Measurements from ENCODE around the gene COPZ1. TPM values are rescaled to one million over a fixed set of nuclear protein-coding genes. Genes with fewer than 3 reads are reported as not detected.

Gene COPZ1
- total and polyA plus RNA-seq, 9 of the 15 experiments (the other 6 are each of a cell fraction or from before 2014, with no cell fraction given), result 137 to 487 (median 233) TPM

DNA sequence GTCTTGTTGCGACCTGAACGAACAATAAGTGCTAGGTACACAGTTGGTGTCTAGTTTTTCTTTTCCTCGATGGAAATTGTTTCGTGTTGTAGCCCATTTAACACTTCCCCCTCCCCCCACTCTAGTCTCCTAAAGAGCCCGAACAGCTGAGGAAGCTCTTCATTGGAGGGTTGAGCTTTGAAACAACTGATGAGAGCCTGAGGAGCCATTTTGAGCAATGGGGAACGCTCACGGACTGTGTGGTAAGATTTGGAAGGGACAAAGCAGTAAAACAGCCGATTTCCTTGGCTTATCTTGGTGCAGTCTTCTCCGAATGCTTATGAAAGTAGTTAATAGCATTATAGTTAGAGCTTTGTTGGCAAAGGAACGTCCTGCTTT is 43.7 kb upstream of the COPZ1 start (continued):
- TF ChIP-seq, protein P1, sequence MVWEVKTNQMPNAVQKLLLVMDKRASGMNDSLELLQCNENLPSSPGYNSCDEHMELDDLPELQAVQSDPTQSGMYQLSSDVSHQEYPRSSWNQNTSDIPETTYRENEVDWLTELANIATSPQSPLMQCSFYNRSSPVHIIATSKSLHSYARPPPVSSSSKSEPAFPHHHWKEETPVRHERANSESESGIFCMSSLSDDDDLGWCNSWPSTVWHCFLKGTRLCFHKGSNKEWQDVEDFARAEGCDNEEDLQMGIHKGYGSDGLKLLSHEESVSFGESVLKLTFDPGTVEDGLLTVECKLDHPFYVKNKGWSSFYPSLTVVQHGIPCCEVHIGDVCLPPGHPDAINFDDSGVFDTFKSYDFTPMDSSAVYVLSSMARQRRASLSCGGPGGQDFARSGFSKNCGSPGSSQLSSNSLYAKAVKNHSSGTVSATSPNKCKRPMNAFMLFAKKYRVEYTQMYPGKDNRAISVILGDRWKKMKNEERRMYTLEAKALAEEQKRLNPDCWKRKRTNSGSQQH (CRISPR knock-in tag; IDR thresholded peaks at IDR 0.05), result peak; percentile 65; the same call in 1 of the 2 replicates
- TF ChIP-seq ZKSCAN8 (CRISPR knock-in tag; IDR thresholded peaks at IDR 0.05) (0 out of 2 replicates have a peak, but pooled peaks have one; percentile 20), ZNF436 (CRISPR knock-in tag; IDR thresholded peaks at IDR 0.05) (0 out of 2 replicates have a peak, but pooled peaks have one; percentile 8)
- TF ChIP-seq, protein P2, sequence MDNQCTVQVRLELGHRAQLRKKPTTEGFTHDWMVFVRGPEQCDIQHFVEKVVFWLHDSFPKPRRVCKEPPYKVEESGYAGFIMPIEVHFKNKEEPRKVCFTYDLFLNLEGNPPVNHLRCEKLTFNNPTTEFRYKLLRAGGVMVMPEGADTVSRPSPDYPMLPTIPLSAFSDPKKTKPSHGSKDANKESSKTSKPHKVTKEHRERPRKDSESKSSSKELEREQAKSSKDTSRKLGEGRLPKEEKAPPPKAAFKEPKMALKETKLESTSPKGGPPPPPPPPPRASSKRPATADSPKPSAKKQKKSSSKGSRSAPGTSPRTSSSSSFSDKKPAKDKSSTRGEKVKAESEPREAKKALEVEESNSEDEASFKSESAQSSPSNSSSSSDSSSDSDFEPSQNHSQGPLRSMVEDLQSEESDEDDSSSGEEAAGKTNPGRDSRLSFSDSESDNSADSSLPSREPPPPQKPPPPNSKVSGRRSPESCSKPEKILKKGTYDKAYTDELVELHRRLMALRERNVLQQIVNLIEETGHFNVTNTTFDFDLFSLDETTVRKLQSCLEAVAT (IDR thresholded peaks at IDR 0.05), result peak; percentile 10 to 12; a peak in 3 of 4 replicates
- TF ChIP-seq, protein P3, sequence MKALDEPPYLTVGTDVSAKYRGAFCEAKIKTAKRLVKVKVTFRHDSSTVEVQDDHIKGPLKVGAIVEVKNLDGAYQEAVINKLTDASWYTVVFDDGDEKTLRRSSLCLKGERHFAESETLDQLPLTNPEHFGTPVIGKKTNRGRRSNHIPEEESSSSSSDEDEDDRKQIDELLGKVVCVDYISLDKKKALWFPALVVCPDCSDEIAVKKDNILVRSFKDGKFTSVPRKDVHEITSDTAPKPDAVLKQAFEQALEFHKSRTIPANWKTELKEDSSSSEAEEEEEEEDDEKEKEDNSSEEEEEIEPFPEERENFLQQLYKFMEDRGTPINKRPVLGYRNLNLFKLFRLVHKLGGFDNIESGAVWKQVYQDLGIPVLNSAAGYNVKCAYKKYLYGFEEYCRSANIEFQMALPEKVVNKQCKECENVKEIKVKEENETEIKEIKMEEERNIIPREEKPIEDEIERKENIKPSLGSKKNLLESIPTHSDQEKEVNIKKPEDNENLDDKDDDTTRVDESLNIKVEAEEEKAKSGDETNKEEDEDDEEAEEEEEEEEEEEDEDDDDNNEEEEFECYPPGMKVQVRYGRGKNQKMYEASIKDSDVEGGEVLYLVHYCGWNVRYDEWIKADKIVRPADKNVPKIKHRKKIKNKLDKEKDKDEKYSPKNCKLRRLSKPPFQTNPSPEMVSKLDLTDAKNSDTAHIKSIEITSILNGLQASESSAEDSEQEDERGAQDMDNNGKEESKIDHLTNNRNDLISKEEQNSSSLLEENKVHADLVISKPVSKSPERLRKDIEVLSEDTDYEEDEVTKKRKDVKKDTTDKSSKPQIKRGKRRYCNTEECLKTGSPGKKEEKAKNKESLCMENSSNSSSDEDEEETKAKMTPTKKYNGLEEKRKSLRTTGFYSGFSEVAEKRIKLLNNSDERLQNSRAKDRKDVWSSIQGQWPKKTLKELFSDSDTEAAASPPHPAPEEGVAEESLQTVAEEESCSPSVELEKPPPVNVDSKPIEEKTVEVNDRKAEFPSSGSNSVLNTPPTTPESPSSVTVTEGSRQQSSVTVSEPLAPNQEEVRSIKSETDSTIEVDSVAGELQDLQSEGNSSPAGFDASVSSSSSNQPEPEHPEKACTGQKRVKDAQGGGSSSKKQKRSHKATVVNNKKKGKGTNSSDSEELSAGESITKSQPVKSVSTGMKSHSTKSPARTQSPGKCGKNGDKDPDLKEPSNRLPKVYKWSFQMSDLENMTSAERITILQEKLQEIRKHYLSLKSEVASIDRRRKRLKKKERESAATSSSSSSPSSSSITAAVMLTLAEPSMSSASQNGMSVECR (CRISPR knock-in tag; IDR thresholded peaks at IDR 0.05), result 0 out of 2 replicates have a peak, but pooled peaks have one; percentile 44
